HG03558 (cell line): ENCODE results near the gene BLOC1S6.
"Not testable (repeated sequence)": the region's sequence is repeated elsewhere in the genome, so short reads cannot be mapped to it uniquely, and the experiment has no call there.

Experiments used
- ATAC-seq: cut with Tn5 transposase; IDR thresholded peaks from one replicate; pipeline ENCODE4 v1.9.1; 2021; ENCODE audit warnings: moderate number of reproducible peaks; ENCODE audit not compliant: unreplicated experiment; ENCODE audit errors: extremely low read depth

BLOC1S6 gene

DNA sequence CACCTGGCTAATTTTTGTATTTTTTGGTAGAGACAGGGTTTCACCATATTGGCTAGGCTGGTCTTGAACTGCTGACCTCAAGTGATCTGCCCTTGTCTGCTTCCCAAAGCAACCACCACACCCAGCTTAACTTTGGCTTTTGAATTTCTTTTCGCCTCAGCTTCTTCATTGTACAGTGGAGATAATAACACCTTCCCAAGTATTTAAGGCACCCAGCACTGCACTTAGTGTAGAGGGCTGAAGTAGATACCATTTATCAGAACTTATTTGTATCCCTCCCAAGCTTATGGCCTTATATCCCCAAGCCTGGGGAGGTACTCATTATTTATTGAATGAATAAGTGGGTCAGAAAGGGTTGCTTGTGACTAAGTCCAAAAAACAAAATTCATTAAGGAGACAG lies 50.0 kb downstream of the BLOC1S6 start:
- no peak for ATAC-seq

- ATAC-seq, result no peak
Observed at GRCh38 chr15:45637552-45638033, 50.4 kb downstream of the BLOC1S6 start.

DNA sequence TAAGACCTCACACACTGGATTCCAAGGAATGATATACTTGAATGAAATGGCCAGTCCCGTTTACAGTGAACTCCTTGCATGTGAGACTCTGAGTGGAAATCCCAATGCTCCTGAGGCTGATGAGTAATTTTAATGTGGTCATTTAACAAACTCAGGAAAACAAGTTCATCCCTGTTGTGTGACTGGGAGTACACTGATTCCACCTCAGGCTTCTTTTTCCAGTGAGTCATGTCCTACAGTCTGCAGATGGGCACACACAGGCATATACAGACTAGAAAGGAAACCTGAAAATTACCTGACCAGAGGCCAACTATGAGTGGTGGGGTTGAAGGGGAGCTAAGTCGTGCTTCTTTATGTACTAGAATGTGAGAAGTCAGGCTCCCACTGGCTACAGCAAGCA lies 53.4 kb downstream of the BLOC1S6 start:
- ATAC-seq, result no peak

DNA sequence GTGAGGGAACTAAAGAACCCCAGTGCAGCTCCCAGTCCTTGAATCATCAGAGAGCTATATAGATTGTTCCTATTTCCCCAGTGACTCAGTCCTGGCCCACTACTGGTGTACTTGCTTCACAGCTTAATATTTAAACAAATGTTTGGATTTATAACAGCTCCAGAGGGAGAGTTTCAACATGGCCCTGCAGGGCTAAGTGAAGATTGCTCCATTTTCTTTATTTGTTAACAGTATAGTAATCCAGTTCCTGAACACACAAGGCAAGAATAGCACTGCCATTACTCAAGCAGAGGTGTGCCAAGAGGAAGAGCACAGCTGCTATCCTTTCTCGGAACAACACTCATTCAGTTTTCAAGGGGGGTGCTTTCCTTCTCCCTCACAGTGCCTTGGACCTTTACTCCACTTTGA lies 54.2 kb downstream of the BLOC1S6 start:
- ATAC-seq, result no peak

GRCh38 chr15:45641999-45642932 lies 55.1 kb downstream of the BLOC1S6 start:
- no peak for ATAC-seq

- ATAC-seq, result no peak
Observed at GRCh38 chr15:45644437-45644836, 57.3 kb downstream of the BLOC1S6 start.

- no peak for ATAC-seq
Observed at GRCh38 chr15:45645026-45645980, 58.1 kb downstream of the BLOC1S6 start.

DNA sequence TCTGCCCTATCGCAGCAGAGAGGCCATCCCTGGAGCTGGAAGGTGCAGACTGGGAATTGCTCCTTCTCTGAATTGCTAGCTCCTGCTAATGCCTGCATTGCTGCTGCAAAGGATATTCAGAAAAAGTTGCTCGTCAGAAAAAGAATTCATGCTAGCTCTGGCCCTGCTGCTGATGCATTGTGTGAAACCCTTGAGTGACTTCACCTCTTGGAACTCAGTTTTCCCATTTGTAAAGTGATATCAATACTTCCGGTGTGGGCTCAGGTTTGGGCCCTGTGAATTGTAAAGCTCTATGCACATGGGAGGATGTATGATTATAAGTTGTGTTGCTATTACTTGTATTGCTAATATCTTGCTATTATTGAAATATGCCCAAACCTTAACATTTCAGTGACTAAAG lies 59.0 kb downstream of the BLOC1S6 start:
- no peak for ATAC-seq

GRCh38 chr15:45647828-45648227 lies 60.6 kb downstream of the BLOC1S6 start:
- no peak for ATAC-seq

GRCh38 chr15:45648521-45649200 lies 61.5 kb downstream of the BLOC1S6 start:
- ATAC-seq, result no peak

- ATAC-seq, result not testable (repeated sequence)
Observed at GRCh38 chr15:45650007-45650406, 62.8 kb downstream of the BLOC1S6 start.

GRCh38 chr15:45650889-45651525 lies 63.8 kb downstream of the BLOC1S6 start:
- no peak for ATAC-seq

- no peak for ATAC-seq
Observed at GRCh38 chr15:45653702-45654424, 66.7 kb downstream of the BLOC1S6 start.

DNA sequence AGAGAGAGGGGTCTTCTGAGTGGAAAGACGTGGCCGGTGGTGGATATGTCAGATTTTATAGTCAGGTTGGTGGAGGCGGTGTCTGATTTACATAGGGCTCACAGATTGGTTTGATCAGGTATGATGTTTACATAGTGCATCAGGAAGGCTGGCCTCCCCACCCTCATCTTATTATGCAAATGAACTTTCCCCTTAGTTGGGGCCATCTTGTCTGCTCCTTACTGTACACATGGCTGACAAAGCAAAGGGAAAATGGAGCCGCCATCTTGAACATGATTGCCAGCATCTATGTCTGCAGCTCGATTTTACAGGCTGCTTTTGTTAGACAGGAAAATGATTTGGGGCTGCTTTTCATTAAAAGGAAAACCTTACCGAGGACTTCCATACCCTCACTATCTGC lies 67.6 kb downstream of the BLOC1S6 start:
- no peak for ATAC-seq

GRCh38 chr15:45657254-45657653 lies 70.1 kb downstream of the BLOC1S6 start:
- no peak for ATAC-seq

DNA sequence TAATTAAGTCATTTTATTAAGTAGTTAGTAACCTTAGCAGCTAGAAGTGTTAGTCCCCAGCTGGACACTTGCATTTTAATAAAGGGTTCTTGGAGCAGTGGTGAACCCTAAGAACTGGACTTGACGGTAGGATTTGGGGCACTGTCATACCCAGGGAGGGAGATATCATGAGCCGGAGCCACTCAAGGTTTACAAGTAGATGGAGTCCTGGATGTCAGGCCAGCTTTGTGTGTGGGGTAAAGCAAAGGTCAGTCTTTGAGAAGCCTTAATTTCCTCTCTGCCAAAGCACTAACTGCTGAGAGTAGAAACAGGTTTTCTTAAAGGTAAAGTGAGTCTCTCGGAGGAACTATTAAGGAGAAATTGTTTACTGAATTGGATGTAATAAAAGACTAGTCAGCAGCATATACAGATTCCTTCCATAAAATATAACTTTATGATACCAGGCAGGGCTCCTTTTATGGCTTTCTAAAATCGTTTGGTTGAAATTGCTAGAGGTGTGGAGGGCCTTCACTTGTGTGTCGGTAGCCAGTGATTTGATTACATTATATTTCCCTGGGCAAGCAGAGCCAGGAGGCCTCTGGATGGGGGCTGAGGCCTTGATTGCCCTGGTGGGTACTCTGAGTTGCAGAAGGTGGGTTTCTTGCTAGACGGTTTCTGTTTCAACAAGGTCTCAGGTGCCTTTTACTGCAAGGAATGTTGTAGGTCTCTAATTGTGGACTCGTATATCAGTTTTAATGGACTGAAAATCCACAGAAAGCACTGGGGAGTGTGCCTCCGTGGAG lies 70.8 kb downstream of the BLOC1S6 start:
- no peak for ATAC-seq
